IPS DF 6.9 (cell line): ENCODE data around the gene PLCL1.

Source experiments
- DNase-seq: peaks from one replicate; pipeline ENCODE4 v3.0.0-alpha.2; 2013; ENCODE audit warnings: low read depth, low spot score
- H3K27ac ChIP-seq: one replicate; pipeline ENCODE4 v1.5.1; 2013; ENCODE audit warnings: low read length, control low read depth
- H3K27me3 ChIP-seq: 2 replicates; pipeline ENCODE4 v1.6.1; 2013; ENCODE audit warnings: mild to moderate bottlenecking, low read length; ENCODE audit not compliant: control insufficient read depth, insufficient read depth
- H3K36me3 ChIP-seq: 2 replicates; pipeline ENCODE4 v1.6.1; 2013; ENCODE audit warnings: low read length; ENCODE audit not compliant: control insufficient read depth, insufficient read depth
- H3K4me1 ChIP-seq: 2 replicates; pipeline ENCODE4 v1.6.1; 2013; ENCODE audit warnings: low read length; ENCODE audit not compliant: control insufficient read depth, insufficient read depth
- H3K4me3 ChIP-seq: 2 replicates; pipeline ENCODE4 v1.5.1; 2013; ENCODE audit warnings: mild to moderate bottlenecking, low read length
- H3K9me3 ChIP-seq: 2 replicates; pipeline ENCODE4 v1.6.1; 2013; ENCODE audit warnings: low read length, inconsistent platforms; ENCODE audit not compliant: control insufficient read depth, insufficient read depth
- WGBS: extraction: QIAGEN DNeasy Blood & Tissue Kit; methylation state at CpG from one replicate; pipeline ENCODE4 v1.1.7; 2013; ENCODE audit warnings: mixed read lengths, missing lambda C conversion rate; ENCODE audit not compliant: insufficient read length, insufficient coverage; 5-methylcytosine and 5-hydroxymethylcytosine counted together

Gene PLCL1

GRCh38 chr2:197869501-197870111 is 65.2 kb downstream of the PLCL1 start:
- no peak overlapping the region for H3K27ac ChIP-seq
- H3K27me3 ChIP-seq: no peaks in the 10 kb centered on the region
- H3K36me3 ChIP-seq: no peaks in the 10 kb centered on the region
- no CpG with 5 or more reads among the region's 8 CpGs for WGBS
- H3K9me3 ChIP-seq: no peaks in the 10 kb centered on the region
- H3K4me3 ChIP-seq: no peak overlapping the region
- DNase-seq: no peak
- H3K4me1 ChIP-seq: peaks cover 3% of the 10 kb centered on the region

GRCh38 chr2:197870137-197870536 is 65.7 kb downstream of the PLCL1 start:
- DNase-seq: no peak
- Histone ChIP-seq H3K27ac (no peak overlapping the region), H3K27me3 (no peaks in the 10 kb centered on the region), H3K36me3 (no peaks in the 10 kb centered on the region), H3K4me3 (no peak overlapping the region), H3K4me1 (peaks cover 3% of the 10 kb centered on the region), H3K9me3 (no peaks in the 10 kb centered on the region)
- WGBS: no CpG with 5 or more reads among the region's 2 CpGs

DNA sequence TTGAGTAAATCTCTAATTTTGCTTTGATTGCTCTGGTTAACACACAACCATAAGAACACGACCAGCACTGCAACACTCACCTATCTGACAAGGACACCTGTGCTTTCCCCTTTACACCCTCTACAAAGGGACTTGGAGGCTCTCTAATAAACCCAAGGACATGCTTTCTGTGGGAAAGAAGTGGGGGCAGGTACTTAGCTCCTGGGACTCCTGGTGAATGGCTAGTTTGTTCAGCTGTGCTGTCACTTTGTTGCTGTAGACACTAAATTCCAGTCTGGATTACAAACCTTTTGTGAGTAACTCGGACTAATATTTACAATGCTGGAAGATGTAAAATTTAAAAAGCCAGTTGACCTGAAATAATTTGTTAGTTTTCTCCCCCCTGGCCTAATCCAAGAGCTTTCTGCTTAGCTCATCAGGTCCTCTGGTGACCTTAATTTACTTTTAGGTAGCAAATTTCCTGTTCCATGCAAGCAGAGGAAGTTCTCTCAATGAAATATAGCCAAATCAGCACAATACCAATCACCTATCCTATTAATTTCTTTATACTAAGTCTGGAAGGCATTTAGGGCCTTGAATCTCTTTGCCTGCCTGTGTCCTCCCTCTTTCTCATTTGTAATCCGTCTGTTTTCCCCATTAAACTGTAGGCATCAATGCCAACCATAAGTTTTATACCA is 67.5 kb downstream of the PLCL1 start:
- WGBS: no CpG with 5 or more reads among the region's 3 CpGs

GRCh38 chr2:197873293-197873701 is 68.9 kb downstream of the PLCL1 start:
- H3K27ac ChIP-seq: no peak overlapping the region
- H3K27me3 ChIP-seq: no peaks in the 10 kb centered on the region

More for the DNA sequence above, 67.5 kb downstream of the PLCL1 start:
- Histone ChIP-seq H3K4me3 (no peak overlapping the region), H3K36me3 (no peaks in the 10 kb centered on the region), H3K27me3 (no peaks in the 10 kb centered on the region), H3K9me3 (no peaks in the 10 kb centered on the region), H3K27ac (no peak overlapping the region), H3K4me1 (peaks cover 3% of the 10 kb centered on the region)
- DNase-seq: no peak

GRCh38 chr2:197875763-197876162 is 71.4 kb downstream of the PLCL1 start:
- WGBS: no CpG with 5 or more reads among the region's 1 CpG
- Histone ChIP-seq H3K9me3 (no peaks in the 10 kb centered on the region), H3K27me3 (no peaks in the 10 kb centered on the region), H3K36me3 (no peaks in the 10 kb centered on the region), H3K4me1 (peaks cover 3% of the 10 kb centered on the region; the same call in 1 of the 2 replicates), H3K27ac (no peak overlapping the region), H3K4me3 (no peak overlapping the region)
- DNase-seq: no peak

More at GRCh38 chr2:197873293-197873701, 68.9 kb downstream of the PLCL1 start:
- no CpG with 5 or more reads among the region's 4 CpGs for WGBS
- H3K9me3 ChIP-seq: no peaks in the 10 kb centered on the region
- no peak overlapping the region for H3K4me3 ChIP-seq
- DNase-seq: no peak
- H3K36me3 ChIP-seq: no peaks in the 10 kb centered on the region
- peaks cover 3% of the 10 kb centered on the region; the same call in 1 of the 2 replicates for H3K4me1 ChIP-seq

- no peaks in the 10 kb centered on the region for H3K9me3 ChIP-seq
- peaks cover 3% of the 10 kb centered on the region; the same call in 1 of the 2 replicates for H3K4me1 ChIP-seq
- no peak overlapping the region for H3K4me3 ChIP-seq
- no CpG with 5 or more reads among the region's 1 CpG for WGBS
- no peak for DNase-seq
- H3K27me3 ChIP-seq: no peaks in the 10 kb centered on the region
- no peaks in the 10 kb centered on the region for H3K36me3 ChIP-seq
- H3K27ac ChIP-seq: no peak overlapping the region
Observed at GRCh38 chr2:197876524-197876923, 72.1 kb downstream of the PLCL1 start.

- Histone ChIP-seq H3K36me3 (no peaks in the 10 kb centered on the region), H3K4me3 (no peak overlapping the region), H3K4me1 (peaks cover 3% of the 10 kb centered on the region; the same call in 1 of the 2 replicates), H3K27ac (no peak overlapping the region), H3K9me3 (no peaks in the 10 kb centered on the region), H3K27me3 (no peaks in the 10 kb centered on the region)
- DNase-seq: no peak
- no CpG with 5 or more reads among the region's 1 CpG for WGBS
Observed at GRCh38 chr2:197877038-197877437, 72.6 kb downstream of the PLCL1 start.

DNA sequence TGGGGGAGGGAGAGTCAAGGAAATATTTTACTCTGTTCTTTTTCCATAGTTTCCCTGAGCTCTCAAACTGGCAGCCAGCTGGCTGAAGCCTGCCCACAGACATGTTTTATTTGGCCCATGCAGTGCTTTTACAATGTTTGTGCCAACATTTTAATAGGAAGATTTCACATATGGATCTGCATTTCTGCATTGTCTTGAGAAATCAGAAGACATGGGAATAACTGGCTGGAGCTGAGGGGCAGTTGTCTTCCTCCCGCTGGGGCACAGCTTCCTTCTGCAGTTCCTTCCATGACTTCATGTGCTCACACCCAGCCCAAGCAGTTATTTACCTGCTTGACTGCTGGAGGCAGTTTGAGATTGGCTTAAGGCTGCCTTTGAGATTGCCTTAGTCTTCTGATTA is 74.4 kb downstream of the PLCL1 start:
- Histone ChIP-seq H3K4me3 (no peak overlapping the region), H3K9me3 (no peaks in the 10 kb centered on the region), H3K27ac (no peak overlapping the region), H3K4me1 (no peaks in the 10 kb centered on the region), H3K27me3 (no peaks in the 10 kb centered on the region), H3K36me3 (no peaks in the 10 kb centered on the region)
- DNase-seq: no peak
- no CpG with 5 or more reads among the region's 1 CpG for WGBS

GRCh38 chr2:197879812-197880408 is 75.5 kb downstream of the PLCL1 start:
- Histone ChIP-seq H3K36me3 (no peaks in the 10 kb centered on the region), H3K4me1 (no peaks in the 10 kb centered on the region), H3K27me3 (no peaks in the 10 kb centered on the region), H3K9me3 (no peaks in the 10 kb centered on the region), H3K27ac (no peak overlapping the region), H3K4me3 (no peak overlapping the region)
- DNase-seq: no peak
- WGBS: no CpG with 5 or more reads among the region's 3 CpGs

DNA sequence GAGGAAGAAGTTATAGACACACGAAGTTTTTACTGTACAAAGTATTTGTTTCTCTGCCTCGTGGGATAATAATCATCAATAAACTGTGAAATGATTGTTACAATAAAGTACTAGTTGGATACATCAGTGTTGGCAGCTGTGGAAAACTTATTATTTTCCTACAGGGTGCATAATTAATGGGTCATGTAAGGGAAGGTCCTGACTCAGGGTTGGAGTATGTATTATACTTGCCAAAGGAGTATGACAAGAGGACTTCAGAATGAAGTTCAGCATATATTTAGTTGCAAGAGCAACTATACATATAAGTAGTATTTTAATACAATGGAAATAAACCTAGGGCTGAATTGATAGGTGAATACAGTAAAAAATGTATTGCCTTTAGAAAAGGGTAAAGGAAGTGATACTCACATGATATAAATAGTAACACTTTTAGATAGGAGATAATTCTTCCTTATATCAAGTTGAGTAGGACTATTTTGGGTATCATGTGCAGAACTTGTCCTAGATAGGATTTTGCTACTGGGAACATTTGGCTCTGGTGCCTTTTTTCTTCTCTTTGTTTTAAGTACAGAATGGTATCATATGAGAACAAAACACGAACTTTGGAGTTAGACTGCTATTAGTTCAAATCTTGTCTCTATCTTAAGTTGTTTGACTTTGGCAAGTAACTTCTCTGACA is 79.1 kb downstream of the PLCL1 start:
- no CpG with 5 or more reads among the region's 3 CpGs for WGBS
- Histone ChIP-seq H3K4me3 (no peak overlapping the region), H3K36me3 (no peaks in the 10 kb centered on the region), H3K9me3 (no peaks in the 10 kb centered on the region), H3K27me3 (no peaks in the 10 kb centered on the region), H3K4me1 (no peaks in the 10 kb centered on the region), H3K27ac (no peak overlapping the region)
- DNase-seq: no peak
